NOMO-1 (cell line): ENCODE data around the gene SYNGR1.
"Not testable (repeated sequence)": the region's sequence is repeated elsewhere in the genome, so short reads cannot be mapped to it uniquely, and the experiment has no call there.

Source experiments
- DNase-seq, 2 experiments: peaks; one replicate each; lab custom pipeline; 2025; ENCODE audit not compliant: unreplicated experiment in 2 of 2; lab: John Stamatoyannopoulos, UW

Gene SYNGR1

DNA sequence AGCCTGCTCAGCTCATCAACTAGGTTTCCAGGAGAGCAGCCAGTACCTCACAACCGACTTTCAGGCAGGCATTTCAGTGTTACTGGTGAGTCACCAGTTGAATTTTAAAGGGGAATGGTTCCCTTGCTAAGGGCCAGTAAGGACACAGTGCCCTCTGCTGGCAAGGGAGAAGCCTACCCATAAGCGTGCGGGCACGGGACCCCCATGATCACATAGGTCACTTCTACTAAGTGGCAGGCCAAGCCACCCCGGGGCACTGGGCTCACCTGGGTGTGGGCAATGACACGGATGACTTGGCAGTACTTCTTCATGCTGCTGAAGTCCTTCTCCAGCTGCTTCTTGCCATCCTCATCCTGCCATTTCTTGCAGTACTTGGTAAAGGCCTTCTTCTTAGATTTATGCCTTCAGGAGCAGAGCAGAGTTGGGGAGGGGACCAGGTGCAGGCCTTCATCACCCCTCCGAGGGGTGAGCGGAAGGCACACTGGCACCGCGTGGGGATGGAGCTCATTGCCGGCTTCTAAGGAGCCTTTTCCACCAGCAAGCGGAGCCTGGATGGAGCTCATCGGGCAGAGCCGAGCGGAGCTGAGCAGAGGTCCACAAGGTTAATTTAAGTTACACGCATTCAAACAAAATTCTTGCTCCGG lies 33.2 kb upstream of the SYNGR1 start:
- DNase-seq = peak; percentile 59 to 90

DNA sequence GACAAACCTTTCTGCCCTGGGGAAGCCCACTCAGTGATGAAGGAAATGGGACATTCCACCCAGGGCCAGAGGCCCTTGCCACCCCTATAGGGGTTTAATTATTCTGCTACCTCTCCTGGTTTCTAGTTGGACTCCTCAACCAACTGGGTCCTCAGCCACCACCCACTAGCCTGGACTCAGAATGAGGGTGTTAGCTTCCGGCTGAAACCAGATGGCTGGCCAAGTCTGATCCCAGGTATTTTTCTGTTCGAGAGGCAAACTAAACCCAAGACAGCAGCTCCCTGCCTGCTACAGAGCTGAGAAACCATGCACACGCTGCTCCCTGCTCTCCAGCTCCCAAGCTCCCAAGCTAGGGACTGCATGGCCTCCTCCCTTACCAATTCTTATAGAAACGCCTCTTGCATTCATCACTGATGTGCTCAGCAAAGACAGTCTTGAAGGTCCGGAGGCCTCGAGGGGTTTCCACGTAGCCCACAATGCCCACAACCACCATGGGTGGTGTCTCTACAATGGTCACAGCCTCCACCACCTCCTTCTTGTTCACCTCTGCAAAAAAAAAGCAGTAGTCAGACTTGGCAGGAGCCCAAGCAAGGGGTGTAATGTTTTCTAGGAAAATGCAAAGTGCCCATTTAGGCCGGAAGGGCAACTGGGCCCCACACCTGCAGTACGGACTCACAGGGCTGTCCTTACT lies 32.6 kb upstream of the SYNGR1 start:
- DNase-seq = no peak

DNA sequence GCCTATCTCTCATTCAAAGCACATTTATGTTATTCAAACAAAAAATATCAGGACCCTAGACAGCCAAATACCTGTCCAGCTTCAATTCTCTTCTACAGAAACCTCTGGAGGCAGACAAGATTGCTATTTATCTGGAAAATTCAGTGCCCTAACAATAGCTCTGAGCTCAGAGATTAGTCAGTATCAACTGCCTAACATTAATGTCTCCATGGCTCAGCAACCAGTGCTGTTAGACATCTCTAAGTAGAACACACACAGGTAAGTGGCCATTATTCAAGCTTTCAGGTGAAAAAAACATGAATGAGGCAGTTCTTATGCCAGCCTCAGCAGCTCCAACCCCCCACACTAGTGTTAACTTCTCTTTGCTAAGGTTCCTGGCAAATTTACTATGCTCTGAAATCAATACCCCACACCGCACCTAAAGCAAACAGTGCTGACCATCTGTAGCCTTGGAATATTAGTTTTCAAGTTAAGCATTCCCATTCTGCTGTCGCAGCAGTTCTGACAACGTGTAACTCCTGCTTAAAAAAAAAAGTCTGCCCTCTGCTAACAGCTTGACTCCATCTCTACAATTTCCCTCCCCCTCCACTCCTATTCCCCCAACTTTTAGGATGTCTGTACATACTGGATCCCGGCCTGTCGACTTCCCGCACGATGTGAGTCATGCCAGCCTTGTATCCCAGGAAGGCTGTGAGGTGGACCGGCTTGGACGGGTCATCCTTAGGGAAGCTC lies 31.9 kb upstream of the SYNGR1 start:
- DNase-seq = no peak

DNA sequence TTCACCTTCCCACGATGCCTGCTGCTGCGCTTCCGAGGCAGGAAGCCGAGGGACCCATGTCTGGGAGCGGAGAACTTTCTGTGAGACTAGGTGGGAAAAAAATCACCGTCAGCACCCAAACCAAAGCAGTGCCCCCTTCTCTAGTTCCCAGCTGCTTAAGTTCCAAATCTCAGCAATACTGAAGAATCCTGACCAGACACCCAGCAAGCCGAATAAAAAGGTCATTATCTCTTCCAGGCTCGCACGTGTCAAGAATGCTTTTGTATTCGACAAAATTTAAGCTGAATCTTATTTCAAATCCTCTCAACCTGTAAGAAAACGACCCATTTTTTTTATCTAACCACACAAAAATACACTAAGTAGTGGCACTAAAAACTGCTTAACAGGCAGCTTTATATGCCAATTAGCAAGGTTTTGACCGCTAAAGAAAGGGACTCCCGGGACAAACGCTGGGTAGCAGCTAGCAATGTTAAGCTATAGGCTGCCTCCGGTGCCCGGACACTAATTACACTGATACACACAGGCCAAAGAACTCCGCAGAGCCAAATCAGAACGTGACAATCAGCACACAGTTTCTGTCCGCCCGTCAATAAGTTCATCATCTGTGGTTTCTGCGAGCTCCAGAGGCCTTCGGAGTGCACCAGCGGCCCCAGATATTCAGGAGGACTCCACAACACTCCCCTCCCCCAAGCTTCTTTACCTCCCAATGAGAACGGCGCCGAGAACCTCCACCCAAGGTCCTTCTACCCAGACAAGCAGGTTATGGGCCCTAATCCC lies 31.1 kb upstream of the SYNGR1 start:
- DNase-seq = peak in 1 of 2 experiments; percentile 59

DNA sequence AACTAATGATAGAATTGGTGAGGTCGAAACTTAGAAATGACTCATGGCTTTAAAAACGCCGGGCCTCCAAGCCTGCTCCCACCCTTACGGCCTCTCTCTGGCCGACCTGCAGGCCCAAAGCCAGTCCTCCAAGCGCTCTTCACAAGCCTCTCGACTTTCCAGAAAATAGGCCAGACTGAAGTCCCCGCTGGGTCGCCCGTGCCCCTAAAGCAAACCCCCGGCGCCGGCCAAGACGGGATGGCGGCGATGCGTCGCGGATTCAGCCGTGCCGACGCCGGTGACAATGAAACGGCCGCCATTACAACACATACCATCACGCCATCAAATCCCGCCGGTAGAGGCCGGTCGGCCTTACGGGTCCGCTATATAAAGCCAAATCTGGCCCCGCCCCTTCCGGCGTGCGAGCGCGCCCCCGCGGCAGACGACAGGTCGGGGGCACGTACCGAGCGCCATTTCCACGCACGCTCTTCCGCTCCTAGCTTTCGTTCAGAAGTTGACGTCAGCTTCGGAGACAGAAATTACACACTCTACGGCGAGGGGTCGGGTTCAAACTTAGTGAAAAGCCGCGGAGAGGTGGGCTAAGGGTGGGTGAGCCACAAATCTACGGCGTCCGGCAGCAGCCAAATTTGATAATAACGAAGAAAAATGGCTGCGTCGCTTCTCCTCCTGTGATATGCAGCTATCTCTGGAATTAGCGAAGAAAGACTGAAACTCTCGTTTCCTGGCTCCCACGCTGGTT lies 30.3 kb upstream of the SYNGR1 start, which contains the start of gene RPL3:
TSS of gene RPL3 (minus strand) at position 340 of the 739 bp plus-strand sequence. CDS start at position 314, 26 bp downstream.
- DNase-seq = peak; percentile 97 to 98

DNA sequence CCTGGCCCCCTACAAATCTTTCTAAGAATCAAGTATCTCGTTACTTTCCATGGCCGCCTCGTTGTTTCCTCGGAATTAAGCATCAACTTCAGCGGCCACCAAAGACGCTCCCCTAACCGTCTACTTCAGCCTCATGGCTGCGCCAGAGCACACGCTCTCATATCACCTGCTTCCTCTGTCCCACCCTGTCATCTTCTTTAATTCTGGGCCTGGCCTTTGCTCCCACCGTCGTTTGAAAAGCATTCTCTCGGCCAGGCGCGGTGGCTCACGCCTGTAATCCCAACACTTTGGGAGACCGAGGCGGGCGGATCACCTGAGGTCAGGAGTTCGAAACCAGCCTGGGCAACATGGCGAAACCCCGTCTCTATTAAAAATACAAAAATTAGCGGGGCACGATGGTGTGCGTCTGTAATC lies 29.2 kb upstream of the SYNGR1 start:
- not testable (repeated sequence) for DNase-seq

DNA sequence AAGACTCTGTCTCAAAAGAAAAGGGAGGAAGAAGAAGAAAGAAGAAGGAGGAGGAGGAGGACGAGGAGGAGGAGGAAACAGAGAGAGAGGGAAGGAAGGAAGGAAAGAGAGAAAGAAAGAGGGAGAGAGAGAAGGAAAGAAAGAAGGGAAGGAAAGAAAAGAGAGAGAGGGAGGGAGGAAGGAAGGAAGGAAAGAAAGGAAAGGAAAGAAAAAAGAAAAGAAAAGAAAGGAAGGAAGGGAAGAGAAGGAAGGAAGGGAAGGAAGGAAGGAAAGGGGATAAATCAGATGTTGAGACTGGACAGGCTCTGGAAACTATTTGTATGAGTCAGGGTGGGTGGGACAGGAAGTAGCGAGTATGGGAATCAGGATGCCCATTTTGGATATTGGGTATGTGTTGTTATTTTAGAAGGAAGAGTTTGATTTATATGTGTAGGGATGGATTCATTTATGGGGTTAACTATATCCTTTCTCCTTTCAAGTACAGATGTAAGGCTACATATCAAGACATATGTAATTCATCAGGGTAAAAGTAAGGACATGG lies 24.3 kb upstream of the SYNGR1 start:
- DNase-seq = no peak

DNA sequence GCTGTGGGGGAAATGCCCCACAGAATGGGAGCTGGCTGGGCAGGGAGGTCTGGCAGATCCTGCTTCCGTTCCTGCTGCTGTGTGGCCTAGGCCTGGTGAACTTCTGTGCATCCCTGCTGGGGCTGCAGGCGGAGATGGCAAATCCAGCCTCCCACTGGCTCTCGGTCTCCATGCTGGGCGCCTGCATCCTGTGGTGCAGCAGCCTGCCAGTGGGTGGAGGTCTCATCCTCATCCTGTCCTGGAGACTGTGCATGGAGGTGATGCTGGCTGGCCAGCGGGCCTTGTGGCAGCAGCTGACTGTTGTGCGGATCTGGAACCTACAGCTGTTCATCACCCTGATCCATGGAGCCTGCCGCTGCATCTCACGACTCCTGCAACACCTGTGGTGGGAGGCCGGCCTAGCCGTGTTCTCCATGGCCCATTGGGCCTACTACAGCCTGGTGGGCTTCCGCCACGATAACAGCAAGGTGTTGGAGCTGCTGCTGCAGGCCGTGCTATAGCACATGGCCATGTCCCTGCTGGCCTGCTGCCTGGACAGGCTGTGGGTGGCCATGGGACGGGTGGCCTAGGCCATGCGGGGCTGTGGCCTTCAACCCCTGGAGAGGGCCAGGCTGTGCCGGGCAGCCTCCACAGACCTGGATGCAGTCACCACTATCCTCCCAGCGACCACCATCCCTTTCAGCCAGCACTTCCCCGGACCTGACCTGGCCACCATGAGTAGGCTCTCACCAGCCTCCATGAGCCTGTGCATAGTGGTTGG lies 21.6 kb upstream of the SYNGR1 start:
- DNase-seq = no peak

DNA sequence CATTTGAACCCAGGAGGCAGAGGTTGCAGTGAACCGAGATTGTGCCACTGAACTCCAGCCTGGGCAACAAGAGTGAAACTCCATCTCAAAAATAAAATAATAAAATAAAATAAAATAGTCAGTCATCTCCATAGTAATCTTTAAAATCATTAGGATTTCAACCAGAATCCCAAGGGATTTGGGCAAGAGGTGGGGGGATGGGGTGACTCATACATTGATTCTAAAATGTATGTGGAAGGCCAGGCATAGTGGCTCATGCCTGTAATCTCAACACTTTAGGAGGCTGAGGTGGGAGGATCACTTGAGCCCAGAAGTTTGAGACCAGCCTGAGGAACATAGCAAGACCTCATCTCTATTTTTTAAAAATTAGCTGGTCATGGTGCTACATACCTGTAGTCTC lies 19.2 kb upstream of the SYNGR1 start:
- DNase-seq = not testable (repeated sequence)

DNA sequence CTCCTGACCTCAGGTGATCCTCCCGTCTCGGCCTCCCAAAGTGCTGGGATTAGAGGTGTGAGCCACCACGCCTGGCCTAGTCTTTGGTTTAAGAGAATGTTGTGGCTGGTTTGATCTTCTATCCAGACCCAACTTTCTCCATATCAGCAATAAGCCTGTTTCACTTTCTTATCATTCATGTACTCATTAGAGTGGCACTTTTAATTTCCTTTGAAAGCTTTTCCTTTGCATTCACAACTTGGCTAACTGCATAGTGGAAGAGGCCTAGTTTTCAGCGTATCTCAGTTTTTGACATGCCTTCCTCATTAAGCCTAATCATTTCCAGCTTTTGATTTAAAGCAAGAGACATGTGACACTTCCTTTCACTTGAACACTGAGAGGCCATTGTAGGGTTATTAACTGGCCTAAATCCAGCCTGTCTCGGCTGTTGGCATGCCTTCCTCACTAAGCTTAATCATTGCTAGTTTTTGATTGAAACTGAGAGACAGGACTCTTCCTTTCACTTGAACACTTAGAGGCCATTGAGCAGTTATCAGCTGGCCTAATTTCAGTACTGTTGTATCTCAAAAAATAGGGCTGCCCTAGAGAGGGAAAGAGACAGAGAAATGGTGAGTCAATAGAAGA lies 17.2 kb upstream of the SYNGR1 start:
- peak in 1 of 2 experiments; percentile 49 for DNase-seq

DNA sequence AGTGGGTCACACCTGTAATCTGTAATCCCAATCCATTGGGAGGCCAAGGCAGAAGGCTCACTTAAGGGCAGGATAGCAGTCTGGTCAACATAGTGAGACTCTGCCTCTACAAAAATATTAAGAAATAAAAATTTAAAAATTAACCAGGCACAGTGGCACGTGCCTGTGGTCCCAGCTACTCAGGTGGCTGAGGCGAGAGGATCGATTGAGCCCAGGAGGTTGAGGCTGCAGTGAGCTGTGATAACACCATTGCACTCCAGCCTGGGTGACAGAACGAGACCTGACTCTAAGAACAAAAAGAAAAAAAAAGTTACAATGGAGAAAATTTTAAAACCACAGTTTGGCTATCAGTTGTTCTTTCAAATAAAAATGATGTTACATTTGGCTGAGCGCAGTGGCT lies 13.4 kb upstream of the SYNGR1 start:
- no peak for DNase-seq

DNA sequence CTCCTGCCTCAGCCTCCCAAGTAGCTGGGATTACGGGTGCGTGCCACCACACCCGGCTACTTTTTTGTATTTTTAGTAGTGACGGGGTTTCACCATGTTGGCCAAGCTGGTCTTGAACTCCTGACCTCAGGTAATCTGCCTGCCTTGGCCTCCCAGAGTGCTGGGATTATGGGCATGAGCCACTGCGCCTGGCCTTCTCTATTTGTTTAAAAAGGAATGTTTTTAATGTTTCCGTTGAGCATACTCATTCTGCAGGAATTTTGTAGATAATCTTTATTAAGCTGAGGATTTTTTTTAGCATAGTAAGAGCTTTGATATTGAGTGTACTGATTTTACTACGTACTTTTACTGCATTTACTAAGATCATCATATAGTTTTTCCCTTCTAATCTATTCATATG lies 10.0 kb upstream of the SYNGR1 start:
- DNase-seq = not testable (repeated sequence)

DNA sequence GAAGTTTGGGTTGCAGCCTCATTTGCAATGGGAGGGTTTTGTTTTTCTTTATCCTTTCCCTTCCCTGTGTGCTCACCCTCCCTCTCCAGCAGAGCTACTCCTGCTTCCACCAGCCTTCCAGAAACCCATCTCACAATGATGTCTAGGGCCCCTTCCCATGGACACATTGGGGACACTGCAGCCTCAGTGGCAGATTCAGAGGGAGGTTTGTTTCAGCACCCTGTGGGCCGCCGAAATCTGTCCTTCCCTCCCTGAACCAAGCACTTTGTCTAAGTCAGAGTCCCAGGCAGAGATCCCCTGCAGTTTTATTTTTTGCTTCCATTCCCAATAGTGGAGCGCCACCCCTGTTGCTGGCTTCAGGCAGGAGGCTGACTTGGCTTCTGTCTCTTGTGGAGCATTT lies 8.6 kb upstream of the SYNGR1 start:
- DNase-seq = no peak

DNA sequence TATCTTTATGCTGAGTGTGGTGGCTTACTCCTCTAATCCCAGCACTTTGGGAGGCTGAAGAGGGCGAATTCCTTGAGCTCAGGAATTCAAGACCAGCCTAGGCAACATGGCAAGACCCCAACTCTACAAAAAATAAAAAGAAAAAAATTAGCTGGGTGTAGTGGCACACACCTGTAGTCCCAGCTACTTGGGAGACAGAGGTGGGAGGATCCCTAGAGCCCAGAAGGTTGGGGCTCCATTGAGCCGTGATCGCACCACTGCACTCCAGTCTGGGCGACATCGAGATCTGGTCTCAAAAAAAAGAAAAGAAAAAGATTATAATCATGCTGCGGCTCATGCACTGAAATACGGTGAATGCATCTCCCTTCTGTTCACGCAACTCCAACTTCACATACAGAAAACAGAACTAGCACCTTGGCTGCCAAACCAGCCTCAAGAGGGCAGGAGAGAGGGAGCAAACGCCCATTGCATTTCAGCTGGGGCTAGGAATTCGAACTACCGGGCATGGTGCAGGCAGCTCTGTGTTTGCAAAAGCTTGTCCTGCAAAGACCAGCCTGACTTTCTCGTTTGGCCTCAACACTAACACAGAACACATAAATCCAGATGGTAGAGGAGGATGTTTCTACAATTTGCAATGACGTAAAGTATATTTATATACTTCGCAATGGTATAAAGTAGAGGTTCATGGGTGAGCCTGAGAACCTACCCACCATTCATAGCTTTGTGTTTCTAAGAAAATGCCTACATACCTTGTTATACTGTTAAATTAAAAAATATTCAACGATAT lies 6.3 kb upstream of the SYNGR1 start:
- peak; percentile 80 to 82 for DNase-seq

DNA sequence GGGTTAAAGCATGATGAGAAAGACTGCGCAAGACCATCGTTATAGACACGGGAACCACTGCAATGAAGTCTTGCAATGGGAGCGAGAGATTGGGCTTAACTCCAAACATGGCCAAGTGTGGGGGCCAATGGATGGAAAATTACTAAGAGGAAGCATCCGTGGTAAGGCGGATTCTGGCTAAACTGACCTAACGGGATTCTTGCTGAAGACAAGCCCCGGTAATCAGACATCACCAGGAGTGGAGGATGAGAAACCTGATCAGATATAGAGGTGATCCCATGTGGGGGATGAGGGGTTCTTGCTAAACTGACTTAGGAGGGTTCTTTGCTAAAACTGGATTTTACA lies 5.8 kb upstream of the SYNGR1 start:
- no peak for DNase-seq

DNA sequence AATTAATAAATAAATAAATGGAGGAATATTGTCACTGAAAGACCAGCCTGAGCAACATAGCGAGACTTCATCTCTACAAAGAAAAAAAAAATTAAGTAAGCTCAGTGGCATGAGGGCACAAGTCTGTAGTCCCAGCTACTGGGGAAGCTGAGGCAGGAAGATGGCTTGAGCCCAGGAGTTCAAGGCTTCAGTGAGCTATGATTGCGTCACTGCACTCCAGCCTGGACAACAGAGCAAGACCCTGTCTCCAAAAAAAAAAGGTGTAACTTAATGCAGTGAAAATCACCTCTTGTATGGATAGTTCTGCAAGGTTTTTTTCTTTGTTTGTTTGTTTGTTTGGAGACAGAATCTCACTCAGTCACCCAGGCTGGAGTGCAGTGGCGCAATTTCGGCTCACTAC lies 4.6 kb upstream of the SYNGR1 start:
- DNase-seq = no peak

DNA sequence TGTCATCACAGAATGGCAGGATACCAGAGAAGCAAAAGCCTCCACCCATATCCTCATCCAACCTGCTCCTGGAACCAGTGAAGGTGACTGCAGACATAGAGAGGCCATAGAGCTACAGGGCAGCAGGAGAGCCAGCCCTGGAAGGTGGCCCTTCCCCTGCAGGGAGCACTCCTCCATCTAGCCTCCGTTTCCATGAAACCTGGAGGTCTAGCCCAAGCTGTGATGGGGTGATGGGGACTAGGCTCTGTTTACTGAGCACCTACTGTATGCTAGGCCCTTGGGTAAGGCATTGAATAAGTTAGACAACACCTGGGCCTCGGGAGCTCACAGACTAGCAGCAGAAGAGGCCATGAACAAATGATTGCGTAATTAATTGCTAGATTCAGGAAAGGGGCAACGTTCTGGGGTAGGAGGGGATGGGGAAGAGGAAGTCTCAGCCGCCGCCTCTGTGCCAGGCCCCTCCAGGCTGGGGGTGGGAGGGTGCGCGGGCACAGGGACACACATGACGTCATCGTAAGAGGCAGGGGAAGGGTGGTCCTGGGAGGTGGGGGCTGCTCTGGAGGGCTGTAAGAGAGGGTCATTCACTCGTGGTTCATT lies 784 bp upstream of the SYNGR1 start:
- DNase-seq = peak; percentile 86 to 95

DNA sequence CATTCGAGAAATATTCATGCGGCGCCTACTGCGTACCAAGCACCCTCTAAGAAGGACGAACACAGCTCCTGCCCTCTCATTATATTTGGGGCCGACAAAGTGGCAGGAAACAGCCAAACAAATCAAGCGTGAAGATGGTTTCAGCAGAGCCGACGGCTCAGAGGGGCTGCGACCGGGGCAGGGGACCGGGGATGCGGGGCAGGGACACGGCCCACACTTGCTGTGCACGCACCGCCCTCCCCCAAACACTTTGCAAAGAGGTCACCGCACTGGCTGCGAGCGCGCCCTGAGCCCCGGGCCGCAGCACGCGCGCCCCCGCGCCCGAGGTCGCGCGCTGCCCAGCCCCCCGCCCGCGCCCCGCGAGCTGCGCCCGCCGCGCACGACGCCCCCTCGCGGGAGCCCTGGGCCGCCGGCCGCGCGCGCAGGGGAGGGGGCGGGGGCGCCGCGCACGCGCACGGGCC lies 255 bp upstream of the SYNGR1 start:
- peak; percentile 54 to 67 for DNase-seq
